ENCODE results near the gene DNAJC18.

DNA sequence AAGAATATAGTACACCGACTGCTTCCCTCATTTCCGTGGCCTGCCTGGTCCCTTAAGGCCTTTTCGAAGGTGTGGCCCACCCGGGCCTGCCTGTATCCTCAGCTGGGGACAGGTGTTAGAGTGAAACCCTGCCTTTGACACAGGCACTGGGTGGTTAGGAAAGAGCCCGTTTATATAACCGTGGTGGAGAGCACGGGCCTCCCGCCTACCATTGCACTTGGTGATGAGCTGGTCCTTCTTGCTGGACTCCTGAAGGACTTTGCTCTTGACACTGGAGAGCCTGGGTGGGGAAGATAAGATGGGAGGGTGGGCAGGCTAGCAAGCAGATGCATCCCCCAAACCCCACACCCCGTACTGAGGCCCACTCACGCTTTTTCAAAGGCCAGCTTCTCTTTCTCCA lies 37.8 kb downstream of the DNAJC18 start:
- TF ChIP-seq, protein P1, sequence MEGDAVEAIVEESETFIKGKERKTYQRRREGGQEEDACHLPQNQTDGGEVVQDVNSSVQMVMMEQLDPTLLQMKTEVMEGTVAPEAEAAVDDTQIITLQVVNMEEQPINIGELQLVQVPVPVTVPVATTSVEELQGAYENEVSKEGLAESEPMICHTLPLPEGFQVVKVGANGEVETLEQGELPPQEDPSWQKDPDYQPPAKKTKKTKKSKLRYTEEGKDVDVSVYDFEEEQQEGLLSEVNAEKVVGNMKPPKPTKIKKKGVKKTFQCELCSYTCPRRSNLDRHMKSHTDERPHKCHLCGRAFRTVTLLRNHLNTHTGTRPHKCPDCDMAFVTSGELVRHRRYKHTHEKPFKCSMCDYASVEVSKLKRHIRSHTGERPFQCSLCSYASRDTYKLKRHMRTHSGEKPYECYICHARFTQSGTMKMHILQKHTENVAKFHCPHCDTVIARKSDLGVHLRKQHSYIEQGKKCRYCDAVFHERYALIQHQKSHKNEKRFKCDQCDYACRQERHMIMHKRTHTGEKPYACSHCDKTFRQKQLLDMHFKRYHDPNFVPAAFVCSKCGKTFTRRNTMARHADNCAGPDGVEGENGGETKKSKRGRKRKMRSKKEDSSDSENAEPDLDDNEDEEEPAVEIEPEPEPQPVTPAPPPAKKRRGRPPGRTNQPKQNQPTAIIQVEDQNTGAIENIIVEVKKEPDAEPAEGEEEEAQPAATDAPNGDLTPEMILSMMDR (conservative IDR thresholded peaks at IDR 0.05; ENCODE audit: low read depth, low read length), result no peak
- TF ChIP-seq EZH2 (IDR thresholded peaks at IDR 0.05; ENCODE audit: low read length, unreplicated experiment) (no peak), EZH2phosphoT487 (IDR thresholded peaks at IDR 0.05; ENCODE audit: borderline replicate concordance, low read length) (no peak)

Measured in PC-3 (cell line).